Astrocyte of the cerebellum (primary cell): Measurements from ENCODE around the gene DSCAM.

Experiments used
- DNase-seq: peaks from one replicate; pipeline ENCODE4 v3.0.0-alpha.2; 2011; ENCODE audit warnings: low read depth
- H3K4me3 ChIP-seq: 2 replicates; pipeline ENCODE4 v1.5.1; 2011; ENCODE audit warnings: mild to moderate bottlenecking, low read depth, low read length, moderate library complexity
- in situ Hi-C: cut with HindIII; loops from 2 replicates; pipeline ENCODE4 v1.10.0; 2017; ENCODE audit warnings: low sequenced_read_pairs
- TF ChIP-seq, protein P1 (sequence below): IDR thresholded peaks from 2 replicates; pipeline ENCODE4 v1.5.1; 2012; ENCODE audit warnings: low read length, low read depth, moderate library complexity, mild to moderate bottlenecking; ENCODE audit errors: missing control alignments

DSCAM gene

GRCh38 chr21:40505681-40506080 lies 341.3 kb downstream of the DSCAM start:
- DNase-seq, result no peak
- in situ Hi-C loops, result no loop called here
- TF ChIP-seq, protein P1, sequence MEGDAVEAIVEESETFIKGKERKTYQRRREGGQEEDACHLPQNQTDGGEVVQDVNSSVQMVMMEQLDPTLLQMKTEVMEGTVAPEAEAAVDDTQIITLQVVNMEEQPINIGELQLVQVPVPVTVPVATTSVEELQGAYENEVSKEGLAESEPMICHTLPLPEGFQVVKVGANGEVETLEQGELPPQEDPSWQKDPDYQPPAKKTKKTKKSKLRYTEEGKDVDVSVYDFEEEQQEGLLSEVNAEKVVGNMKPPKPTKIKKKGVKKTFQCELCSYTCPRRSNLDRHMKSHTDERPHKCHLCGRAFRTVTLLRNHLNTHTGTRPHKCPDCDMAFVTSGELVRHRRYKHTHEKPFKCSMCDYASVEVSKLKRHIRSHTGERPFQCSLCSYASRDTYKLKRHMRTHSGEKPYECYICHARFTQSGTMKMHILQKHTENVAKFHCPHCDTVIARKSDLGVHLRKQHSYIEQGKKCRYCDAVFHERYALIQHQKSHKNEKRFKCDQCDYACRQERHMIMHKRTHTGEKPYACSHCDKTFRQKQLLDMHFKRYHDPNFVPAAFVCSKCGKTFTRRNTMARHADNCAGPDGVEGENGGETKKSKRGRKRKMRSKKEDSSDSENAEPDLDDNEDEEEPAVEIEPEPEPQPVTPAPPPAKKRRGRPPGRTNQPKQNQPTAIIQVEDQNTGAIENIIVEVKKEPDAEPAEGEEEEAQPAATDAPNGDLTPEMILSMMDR, result no peak
- H3K4me3 ChIP-seq, result no peak overlapping the region

GRCh38 chr21:40505244-40505643 lies 341.7 kb downstream of the DSCAM start:
- no peak for DNase-seq
- H3K4me3 ChIP-seq, result no peak overlapping the region
- in situ Hi-C loops, result no loop called here
- TF ChIP-seq, protein P1, result no peak

GRCh38 chr21:40504825-40505224 lies 342.1 kb downstream of the DSCAM start:
- no peak overlapping the region for H3K4me3 ChIP-seq
- no peak for DNase-seq
- TF ChIP-seq, protein P1, result no peak
- in situ Hi-C loops, result no loop called here

DNA sequence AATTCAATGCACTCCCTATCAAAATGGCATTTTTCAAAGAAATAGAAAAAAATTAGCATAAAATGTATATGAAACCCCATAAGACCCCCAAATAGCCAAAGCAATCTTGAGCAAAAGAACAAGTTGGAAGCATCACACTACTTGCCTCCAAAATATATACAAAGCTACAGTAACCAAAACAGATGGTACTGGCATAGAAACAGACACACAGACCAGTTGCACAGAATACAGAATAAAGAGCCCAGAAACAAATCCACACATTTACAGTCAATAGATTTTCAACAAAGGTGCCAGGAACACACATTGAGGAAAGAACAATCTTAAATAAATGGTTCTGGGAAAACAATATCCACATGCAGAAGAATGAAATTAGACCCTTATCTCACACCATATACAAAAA lies 350.8 kb downstream of the DSCAM start:
- H3K4me3 ChIP-seq, result no peak overlapping the region
- DNase-seq, result no peak
- in situ Hi-C loops, result no loop called here
- TF ChIP-seq, protein P1, result no peak

- in situ Hi-C loops, result no loop called here
Observed at GRCh38 chr21:40490408-40490807, 356.6 kb downstream of the DSCAM start.

GRCh38 chr21:40489001-40489400 lies 358.0 kb downstream of the DSCAM start:
- H3K4me3 ChIP-seq, result no peak overlapping the region
- TF ChIP-seq, protein P1, result no peak
- in situ Hi-C loops, result no loop called here
- no peak for DNase-seq

More at GRCh38 chr21:40490408-40490807, 356.6 kb downstream of the DSCAM start:
- no peak for DNase-seq
- no peak overlapping the region for H3K4me3 ChIP-seq
- TF ChIP-seq, protein P1, result no peak

DNA sequence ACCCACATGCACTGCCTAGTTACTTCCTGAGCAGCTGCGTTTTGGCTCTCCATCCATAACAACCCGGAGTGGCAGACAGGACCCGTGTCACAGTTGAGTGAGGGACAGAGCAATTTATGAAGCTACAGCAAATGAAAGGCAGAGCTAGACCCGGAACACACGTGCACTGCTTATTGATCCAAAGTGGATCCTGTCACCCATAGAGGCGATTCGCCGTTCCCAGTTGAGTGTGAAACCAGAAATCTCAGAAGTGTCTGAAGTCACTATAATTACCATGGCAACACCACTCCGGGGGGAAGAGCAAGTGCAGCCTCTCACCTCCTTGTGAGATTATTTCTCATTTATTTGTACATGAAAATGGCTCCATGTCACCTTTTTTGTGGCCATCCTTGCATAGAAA lies 365.2 kb downstream of the DSCAM start:
- in situ Hi-C loops, result no loop called here
- H3K4me3 ChIP-seq, result no peak overlapping the region
- TF ChIP-seq, protein P1, result no peak

More for the DNA sequence above, 365.2 kb downstream of the DSCAM start:
- DNase-seq, result no peak
